HG02798 (cell line): ENCODE results near the gene TNKS1BP1.

Experiments
- ATAC-seq: cut with Tn5 transposase; IDR thresholded peaks from one replicate; pipeline ENCODE4 v1.9.1; 2021; ENCODE audit warnings: mild to moderate bottlenecking; ENCODE audit not compliant: unreplicated experiment, poor library complexity

The TNKS1BP1 gene

GRCh38 chr11:57332694-57333440 lies 8.1 kb upstream of the TNKS1BP1 start:
- ATAC-seq: no peak

- no peak for ATAC-seq
Observed at GRCh38 chr11:57331720-57332119, 7.0 kb upstream of the TNKS1BP1 start.

DNA sequence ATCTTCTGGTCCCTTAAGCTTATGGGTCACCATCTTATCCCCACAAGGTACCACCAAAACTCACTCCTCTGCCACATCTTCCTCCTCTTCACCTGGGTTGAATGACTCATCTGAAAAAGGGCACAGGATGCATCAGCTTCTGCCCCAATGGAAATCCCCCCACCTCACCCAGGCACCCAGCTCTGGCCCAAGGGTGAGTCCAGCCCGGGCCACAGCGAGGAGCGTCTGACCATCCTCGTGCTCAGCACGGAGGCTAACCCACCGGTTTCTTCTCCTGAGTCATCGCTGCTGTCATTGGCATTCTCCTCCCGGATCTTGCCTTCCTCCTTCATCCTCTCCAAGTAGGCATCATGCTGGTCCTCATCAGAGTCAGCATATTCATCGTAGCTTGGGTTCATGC lies 5.3 kb upstream of the TNKS1BP1 start:
- no peak for ATAC-seq

- no peak for ATAC-seq
Observed at GRCh38 chr11:57327721-57328120, 3.0 kb upstream of the TNKS1BP1 start.

DNA sequence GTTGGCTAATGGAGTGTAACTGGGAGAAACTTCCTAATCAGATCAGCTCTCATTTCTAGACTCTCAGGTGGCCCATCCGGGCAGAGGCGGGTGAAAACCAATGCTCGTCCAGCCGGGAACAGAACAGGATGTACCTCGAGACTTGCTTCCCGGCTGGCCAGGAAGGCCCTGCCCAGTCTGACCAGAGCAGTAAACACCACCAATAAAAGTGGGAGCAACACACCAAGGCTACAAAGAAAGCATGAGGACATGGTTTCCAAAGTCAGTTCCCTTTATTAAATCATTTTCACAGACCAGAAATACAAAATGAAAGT lies 940 bp upstream of the TNKS1BP1 start:
- no peak for ATAC-seq

DNA sequence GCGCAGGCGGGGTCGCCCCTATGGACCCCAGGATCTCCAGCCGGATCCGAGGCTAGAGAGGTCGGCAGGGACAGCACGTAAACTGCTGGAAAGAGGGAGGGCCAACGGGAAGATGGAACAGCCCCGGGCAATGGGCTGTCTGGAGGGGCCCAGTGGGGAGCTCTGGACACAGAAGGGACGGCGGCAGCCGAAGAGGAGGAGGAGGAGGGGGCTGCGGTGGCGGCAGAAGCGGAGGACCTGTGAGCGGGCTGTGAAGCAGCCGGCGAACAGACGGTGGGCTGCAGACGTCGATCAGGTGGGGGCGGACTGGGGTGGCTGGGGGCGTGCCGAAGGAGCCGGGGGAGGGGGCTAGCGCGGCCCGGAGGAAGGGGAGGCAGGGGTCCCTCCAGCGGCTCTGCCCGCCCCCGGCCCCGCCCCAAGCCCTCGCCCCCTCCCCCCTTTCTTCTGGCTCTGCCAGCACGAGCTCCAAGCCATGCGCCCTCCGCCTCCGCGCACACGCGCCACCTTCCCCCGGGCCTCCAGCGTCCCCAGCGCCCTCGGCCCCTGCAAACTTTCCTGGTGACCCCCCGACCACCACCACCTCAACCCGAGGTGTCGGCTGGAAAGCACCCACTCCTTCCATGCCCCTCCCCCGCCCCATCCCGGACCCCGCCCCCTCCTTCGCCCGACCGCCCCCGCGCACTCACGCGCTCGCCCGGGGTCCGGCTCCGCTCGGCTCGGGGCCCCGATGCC lies 432 bp downstream of the TNKS1BP1 start:
- ATAC-seq: no peak

- ATAC-seq: no peak
Observed at GRCh38 chr11:57323855-57324153, 948 bp downstream of the TNKS1BP1 start.

DNA sequence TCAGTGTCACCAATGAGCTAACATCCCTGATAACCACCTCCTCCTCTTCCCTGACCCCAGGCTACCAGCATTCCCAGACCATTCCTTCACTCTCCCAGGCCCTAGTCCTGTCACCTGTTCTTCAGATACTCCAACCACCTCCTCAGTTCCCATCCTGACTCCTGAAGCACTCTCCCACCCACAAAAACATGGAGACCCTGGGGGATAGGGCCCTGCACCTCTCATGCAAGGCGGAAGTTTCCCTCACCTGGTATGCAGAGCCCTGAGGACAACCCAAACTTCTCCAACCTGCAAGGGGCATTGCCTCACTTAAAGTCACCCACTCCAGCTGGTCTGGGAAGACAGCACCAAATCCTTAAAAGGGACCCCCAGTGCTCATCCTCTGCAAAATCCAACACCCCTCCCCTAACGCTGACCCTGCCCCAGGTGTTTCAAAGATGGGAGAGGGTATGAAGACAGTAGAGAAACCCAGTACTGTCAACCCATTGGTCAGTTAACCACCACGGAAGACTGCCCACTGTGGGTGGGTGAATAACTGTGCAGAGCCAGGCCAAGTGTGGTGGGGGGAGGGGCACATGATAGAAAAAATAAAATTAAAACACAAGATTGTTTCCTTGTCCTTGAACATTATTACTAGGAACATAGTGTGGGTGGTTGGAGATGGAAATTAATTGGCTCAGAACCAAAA lies 1.4 kb downstream of the TNKS1BP1 start:
- no peak for ATAC-seq

DNA sequence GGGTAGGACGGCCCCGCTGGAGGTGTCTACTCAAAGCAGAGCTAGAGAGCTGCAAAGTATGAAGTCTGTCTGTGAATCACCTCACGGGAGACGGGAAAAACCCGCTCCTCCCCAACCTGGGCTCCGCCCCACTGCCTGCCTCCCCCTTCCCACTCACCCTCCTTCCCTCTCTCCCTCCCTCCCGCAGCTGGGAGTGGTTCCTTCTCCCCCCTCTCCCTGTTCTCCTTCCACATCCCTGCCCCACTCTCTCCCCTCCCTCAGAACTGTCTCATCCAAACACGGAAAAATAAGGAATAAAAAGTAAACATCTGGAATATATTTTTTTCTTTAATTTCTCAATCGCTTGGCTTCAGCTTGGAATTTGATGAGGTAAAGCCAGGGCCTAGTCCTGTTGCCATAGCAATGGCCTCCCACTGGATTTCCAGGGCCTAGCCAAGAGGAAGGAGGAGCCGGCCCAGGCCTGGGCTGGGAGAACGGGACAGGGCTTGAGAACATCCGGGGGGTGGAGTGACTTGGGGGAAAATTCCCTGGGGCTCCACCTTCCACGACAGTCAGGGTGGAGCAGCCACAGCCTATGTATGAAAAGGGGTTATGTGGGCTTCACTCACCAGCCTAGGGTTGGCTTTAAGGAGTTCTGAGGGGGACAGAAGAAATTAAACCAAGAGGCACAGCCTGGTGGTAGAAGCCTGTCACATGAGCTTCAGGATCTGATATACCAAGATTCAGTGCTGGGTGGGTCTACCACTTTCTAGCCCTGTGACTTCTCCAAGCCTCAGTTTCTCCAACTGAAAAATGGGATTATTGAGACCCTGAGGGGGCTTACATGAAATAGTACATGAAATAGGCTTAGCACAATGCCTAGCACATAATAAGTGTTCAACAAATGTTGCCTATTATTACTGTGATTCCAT lies 2.2 kb downstream of the TNKS1BP1 start:
- ATAC-seq: no peak

GRCh38 chr11:57321388-57322255 lies 3.1 kb downstream of the TNKS1BP1 start:
- no peak for ATAC-seq

GRCh38 chr11:57320719-57321387 lies 3.9 kb downstream of the TNKS1BP1 start:
- ATAC-seq: no peak

DNA sequence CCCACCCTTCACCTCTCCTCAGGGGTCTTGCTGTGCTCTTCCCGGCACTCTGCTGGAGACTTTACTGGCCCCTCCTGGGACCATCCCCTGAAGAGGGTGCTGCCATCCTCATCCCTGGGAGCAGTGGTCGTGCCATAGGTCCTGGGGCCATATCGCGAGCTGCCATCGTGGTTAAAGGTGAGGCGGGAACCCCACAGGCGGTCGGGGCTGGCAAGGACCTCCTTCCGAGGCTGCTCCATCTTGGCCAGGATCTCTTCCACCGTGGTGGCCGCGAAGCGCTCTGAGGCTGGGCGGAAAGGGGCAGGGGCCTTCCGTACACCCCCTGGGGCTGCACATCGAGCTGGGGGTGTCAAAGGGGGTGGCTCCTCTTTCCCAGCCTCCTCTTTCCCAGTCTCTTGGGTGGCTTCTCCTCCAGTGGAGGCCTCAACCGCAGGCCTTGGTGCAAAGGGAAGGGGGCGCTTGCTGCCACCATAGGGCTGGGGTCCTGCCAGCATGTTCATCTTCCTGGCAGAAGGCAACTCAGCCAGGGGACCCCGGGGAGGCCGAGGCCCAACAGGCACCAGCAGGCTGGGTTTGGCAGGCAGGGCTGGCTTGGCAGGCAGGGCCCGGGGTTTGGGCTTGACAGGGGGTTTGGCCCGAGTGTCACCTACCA lies 4.6 kb downstream of the TNKS1BP1 start:
- ATAC-seq: no peak

DNA sequence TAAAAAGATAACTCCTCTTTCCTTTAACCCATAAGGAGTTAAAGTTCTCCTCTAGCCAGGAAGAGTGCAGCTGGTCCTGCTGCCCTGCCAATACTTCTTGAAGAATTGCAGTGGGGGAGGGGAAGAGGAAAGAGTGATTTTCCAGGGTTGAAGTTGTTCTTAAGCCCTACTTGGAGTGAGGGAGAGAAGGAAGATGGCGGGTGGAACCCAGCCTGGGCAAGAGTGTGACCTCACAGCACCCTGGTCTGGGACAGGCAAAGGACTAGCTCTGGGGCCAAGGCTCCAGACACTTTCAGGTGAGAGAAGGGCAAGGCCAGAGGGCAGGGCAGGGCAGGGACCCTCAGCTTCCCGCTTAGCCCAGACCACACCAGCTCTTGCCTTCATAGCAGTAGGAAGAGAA lies 6.6 kb downstream of the TNKS1BP1 start:
- no peak for ATAC-seq

DNA sequence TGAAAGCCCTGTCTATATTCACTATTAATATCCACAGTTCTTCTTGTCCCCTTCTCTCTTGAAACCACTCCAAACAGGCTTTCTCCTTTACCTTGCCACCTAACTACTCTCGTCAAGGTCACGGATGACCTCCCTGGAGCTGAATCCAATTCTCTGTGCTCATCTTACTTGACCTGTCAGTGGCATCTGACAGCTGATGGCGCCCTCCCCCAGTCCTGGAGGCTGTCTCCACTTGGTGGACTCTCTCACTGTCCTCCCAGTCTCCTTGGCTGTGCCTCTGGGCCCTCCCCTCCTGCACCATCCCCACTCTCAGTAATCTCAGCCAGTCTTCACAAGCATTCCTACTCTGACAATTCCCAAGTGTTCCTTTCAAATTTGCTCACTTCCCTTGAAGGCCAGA lies 8.7 kb downstream of the TNKS1BP1 start:
- no peak for ATAC-seq

DNA sequence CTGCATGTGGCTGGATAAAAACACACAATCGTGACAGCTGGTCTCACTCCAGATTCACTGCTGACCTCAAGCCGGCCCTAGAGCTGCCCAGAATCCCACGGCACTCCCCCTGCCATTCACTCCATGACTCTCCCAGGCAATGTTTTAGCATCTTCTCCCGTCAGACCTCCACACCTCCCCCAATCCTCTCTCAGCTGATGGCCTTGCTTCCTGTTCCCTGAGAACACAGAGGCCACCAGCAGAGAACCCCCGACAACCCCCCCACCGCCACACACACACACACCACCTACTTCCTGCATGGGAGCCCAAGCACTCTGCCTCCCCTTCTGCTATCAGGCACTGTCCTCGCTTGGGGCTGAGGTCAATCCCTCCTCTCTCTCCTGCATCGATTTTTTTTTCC lies 9.3 kb downstream of the TNKS1BP1 start:
- no peak for ATAC-seq

GRCh38 chr11:57314221-57314973 lies 10.4 kb downstream of the TNKS1BP1 start:
- no peak for ATAC-seq

DNA sequence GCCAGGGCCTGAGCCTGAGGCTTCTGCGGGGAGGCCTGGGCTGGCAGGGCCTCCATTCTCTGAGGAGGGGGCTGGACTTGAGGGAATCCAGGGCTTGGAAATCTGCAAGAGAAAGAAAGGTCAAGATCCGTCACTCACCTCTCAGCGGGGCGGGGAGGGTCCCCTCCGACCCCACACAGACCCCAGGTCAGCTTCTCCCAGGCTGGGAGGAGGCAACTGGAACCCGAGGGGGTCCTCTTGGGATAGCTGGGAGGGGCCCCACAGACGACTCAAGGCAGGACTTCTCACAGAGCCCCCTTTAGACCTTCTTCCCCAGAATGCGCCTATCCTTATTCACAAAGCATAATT lies 11.0 kb downstream of the TNKS1BP1 start:
- no peak for ATAC-seq
